Erythroblast (primary cell): ENCODE results near the gene AURKB.
A peak's percentile ranks its signal among the peaks of the same experiment; 100 is the strongest.
"Not testable (repeated sequence)": the region's sequence is repeated elsewhere in the genome, so short reads cannot be mapped to it uniquely, and the experiment has no call there.

Source experiments
- DNase-seq, 2 experiments: peaks; one replicate each; lab custom pipeline; 2025; lab: John Stamatoyannopoulos, UW
- GATA1 ChIP-seq: IDR thresholded peaks from 2 replicates; pipeline ENCODE4 v1.6.1; 2011; ENCODE audit warnings: low read depth, mild to moderate bottlenecking, control low read depth, low read length, moderate library complexity
- POLR2A ChIP-seq: IDR thresholded peaks from 2 replicates; pipeline ENCODE4 v1.6.1; 2011; ENCODE audit warnings: mild to moderate bottlenecking, low read length

The AURKB gene

GRCh38 chr17:8220783-8221662, 10.6 kb upstream of the AURKB start:
- peak; percentile 91 to 94 for DNase-seq
- TF ChIP-seq POLR2A (peak; percentile 48), GATA1 (no peak)

- DNase-seq, result not testable (repeated sequence)
Measured at GRCh38 chr17:8214000-8214399, 3.6 kb upstream of the AURKB start.

GRCh38 chr17:8212312-8213180, 2.2 kb upstream of the AURKB start:
- no peak for TF ChIP-seq POLR2A
- TF ChIP-seq GATA1, result no peak
- DNase-seq, result no peak

GRCh38 chr17:8210761-8211458, 535 bp upstream of the AURKB start:
- no peak for DNase-seq
- no peak for TF ChIP-seq GATA1
- TF ChIP-seq POLR2A, result no peak

- no peak for DNase-seq
- TF ChIP-seq GATA1 (no peak), POLR2A (no peak)
Measured at GRCh38 chr17:8206536-8206935, 3.8 kb downstream of the AURKB start.

- no peak for DNase-seq
- peak; percentile 38 for TF ChIP-seq POLR2A
- no peak for TF ChIP-seq GATA1
Measured at GRCh38 chr17:8204761-8205555, 5.4 kb downstream of the AURKB start.

GRCh38 chr17:8192070-8192815, 18.1 kb downstream of the AURKB start:
- TF ChIP-seq POLR2A (peak; percentile 82), GATA1 (no peak)

GRCh38 chr17:8190506-8190905, 19.9 kb downstream of the AURKB start:
- no peak for TF ChIP-seq POLR2A
- TF ChIP-seq GATA1, result no peak
- DNase-seq, result no peak

More at GRCh38 chr17:8192070-8192815, 18.1 kb downstream of the AURKB start:
- peak; percentile 82 to 86 for DNase-seq

GRCh38 chr17:8189711-8190477, 20.5 kb downstream of the AURKB start, which contains the start of gene BORCS6:
Gene BORCS6, minus strand, starts transcription at chr17:8190180. Its CDS starts 40 bp downstream, at chr17:8190140.
- TF ChIP-seq POLR2A, result peak; percentile 76
- TF ChIP-seq GATA1, result no peak
- DNase-seq, result peak; percentile 98 to 99

- TF ChIP-seq POLR2A (no peak), GATA1 (no peak)
- DNase-seq, result peak; percentile 63 to 74
Measured at GRCh38 chr17:8189041-8189710, 21.2 kb downstream of the AURKB start.
